Astrocyte (in vitro differentiated cells and primary cell): ENCODE results near the gene ALDH3B2. TPM values are rescaled to one million over a fixed set of nuclear protein-coding genes. Genes with fewer than 3 reads are reported as not detected.

Experiments
- DNase-seq: peaks from one replicate; pipeline ENCODE4 v3.0.0-alpha.2; 2010; ENCODE audit warnings: low read depth
- FAIRE-seq: peaks from 2 replicates; lab custom pipeline; 2011; peaks lifted over from hg19 to GRCh38; lab: Jason Lieb, UNC
- H2AFZ ChIP-seq: 2 replicates; pipeline ENCODE4 v1.6.0; 2012; ENCODE audit warnings: low read depth, low read length, inconsistent platforms
- H3K27ac ChIP-seq: 2 replicates; pipeline ENCODE4 v1.5.1; 2011; ENCODE audit warnings: low read depth, low read length, inconsistent platforms
- H3K27me3 ChIP-seq: 2 replicates; pipeline ENCODE4 v1.6.0; 2011; ENCODE audit warnings: low read length, inconsistent platforms; ENCODE audit not compliant: insufficient read depth
- H3K36me3 ChIP-seq: 2 replicates; pipeline ENCODE4 v1.5.1; 2011; ENCODE audit warnings: low read length, inconsistent platforms; ENCODE audit not compliant: insufficient read depth
- H3K4me1 ChIP-seq: 2 replicates; pipeline ENCODE4 v1.5.1; 2011; ENCODE audit warnings: low read length, inconsistent platforms; ENCODE audit not compliant: insufficient read depth
- H3K4me2 ChIP-seq: 2 replicates; pipeline ENCODE4 v1.6.0; 2012; ENCODE audit warnings: low read length, inconsistent platforms
- H3K4me3 ChIP-seq: 2 replicates; pipeline ENCODE4 v1.5.1; 2011; ENCODE audit warnings: low read depth, mild to moderate bottlenecking, low read length, inconsistent platforms; ENCODE audit not compliant: insufficient read depth
- H3K79me2 ChIP-seq: 2 replicates; pipeline ENCODE4 v1.6.0; 2012; ENCODE audit warnings: mild to moderate bottlenecking, low read length, inconsistent platforms; ENCODE audit not compliant: insufficient read depth
- H3K9ac ChIP-seq: 2 replicates; pipeline ENCODE4 v1.6.0; 2012; ENCODE audit warnings: mild to moderate bottlenecking, low read length, inconsistent platforms
- H3K9me3 ChIP-seq: 2 replicates; pipeline ENCODE4 v1.5.1; 2012; ENCODE audit warnings: low read depth, mild to moderate bottlenecking, low read length, inconsistent platforms; ENCODE audit not compliant: insufficient read depth
- H4K20me1 ChIP-seq: 2 replicates; pipeline ENCODE4 v1.6.0; 2012; ENCODE audit warnings: low read length, inconsistent platforms; ENCODE audit not compliant: insufficient read depth
- H3K27ac Mint-ChIP-seq: one replicate; pipeline ENCODE4 v1.8.0; 2021; ENCODE audit warnings: mild to moderate bottlenecking, mixed read lengths; ENCODE audit not compliant: unreplicated experiment
- H3K27me3 Mint-ChIP-seq: one replicate; pipeline ENCODE4 v1.8.0; 2021; ENCODE audit warnings: low read depth, mixed read lengths; ENCODE audit not compliant: unreplicated experiment
- H3K36me3 Mint-ChIP-seq: one replicate; pipeline ENCODE4 v1.8.0; 2021; ENCODE audit warnings: low read depth, mixed read lengths; ENCODE audit not compliant: unreplicated experiment
- H3K4me1 Mint-ChIP-seq: one replicate; pipeline ENCODE4 v1.8.0; 2021; ENCODE audit warnings: low read depth, mixed read lengths; ENCODE audit not compliant: unreplicated experiment
- H3K4me3 Mint-ChIP-seq: one replicate; pipeline ENCODE4 v1.8.0; 2021; ENCODE audit warnings: mild to moderate bottlenecking, moderate library complexity, mixed read lengths; ENCODE audit not compliant: unreplicated experiment
- H3K9me3 Mint-ChIP-seq: one replicate; pipeline ENCODE4 v1.8.0; 2021; ENCODE audit warnings: mild to moderate bottlenecking, mixed read lengths; ENCODE audit not compliant: unreplicated experiment
- EZH2 ChIP-seq: IDR thresholded peaks from 2 replicates; pipeline ENCODE4 v1.6.1; 2012; ENCODE audit warnings: mild to moderate bottlenecking, low read length, inconsistent platforms; ENCODE audit not compliant: insufficient read depth
- total RNA-seq: library from RNA; stranded (reverse); gene quantifications from 2 replicates; pipeline ENCODE4 v1.2.1, GENCODE V29; 2021
- TF ChIP-seq, protein P1 (sequence below): IDR thresholded peaks from 2 replicates; pipeline ENCODE4 v1.5.1; 2011; ENCODE audit warnings: low read depth, mild to moderate bottlenecking, inconsistent platforms, low read length, moderate library complexity; ENCODE audit not compliant: insufficient read depth

ALDH3B2 gene
- total RNA-seq, 1 donor from 2014 or later, result not detected

DNA sequence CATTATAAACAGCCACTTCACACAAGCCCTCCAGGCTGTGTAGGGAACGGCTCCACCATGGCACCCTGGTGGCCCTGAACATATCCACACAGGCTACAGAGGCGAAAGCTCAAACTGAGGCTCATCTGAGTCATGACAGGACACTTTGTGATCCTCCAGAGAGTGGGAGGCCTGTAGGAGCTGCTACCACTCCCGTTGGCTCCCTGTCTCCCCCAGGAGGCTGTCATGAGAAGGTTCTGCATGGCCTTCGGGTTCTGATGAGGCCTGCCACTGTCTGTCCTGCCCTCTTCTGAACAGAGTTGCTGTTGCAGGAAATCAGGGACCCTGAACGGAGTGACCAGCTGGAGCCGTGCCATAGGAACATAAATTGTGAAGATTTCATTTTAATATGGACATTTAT lies 23.8 kb upstream of the ALDH3B2 start:
- no peak for TF ChIP-seq EZH2
- TF ChIP-seq, protein P1, sequence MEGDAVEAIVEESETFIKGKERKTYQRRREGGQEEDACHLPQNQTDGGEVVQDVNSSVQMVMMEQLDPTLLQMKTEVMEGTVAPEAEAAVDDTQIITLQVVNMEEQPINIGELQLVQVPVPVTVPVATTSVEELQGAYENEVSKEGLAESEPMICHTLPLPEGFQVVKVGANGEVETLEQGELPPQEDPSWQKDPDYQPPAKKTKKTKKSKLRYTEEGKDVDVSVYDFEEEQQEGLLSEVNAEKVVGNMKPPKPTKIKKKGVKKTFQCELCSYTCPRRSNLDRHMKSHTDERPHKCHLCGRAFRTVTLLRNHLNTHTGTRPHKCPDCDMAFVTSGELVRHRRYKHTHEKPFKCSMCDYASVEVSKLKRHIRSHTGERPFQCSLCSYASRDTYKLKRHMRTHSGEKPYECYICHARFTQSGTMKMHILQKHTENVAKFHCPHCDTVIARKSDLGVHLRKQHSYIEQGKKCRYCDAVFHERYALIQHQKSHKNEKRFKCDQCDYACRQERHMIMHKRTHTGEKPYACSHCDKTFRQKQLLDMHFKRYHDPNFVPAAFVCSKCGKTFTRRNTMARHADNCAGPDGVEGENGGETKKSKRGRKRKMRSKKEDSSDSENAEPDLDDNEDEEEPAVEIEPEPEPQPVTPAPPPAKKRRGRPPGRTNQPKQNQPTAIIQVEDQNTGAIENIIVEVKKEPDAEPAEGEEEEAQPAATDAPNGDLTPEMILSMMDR, result no peak
- peaks cover 3% of the 10 kb centered on the region for H3K4me1 ChIP-seq
- H3K4me3 ChIP-seq, result no peak overlapping the region
- Mint-ChIP-seq H3K4me1 (no peaks in the 10 kb centered on the region), H3K4me3 (no peak overlapping the region), H3K27ac (no peak overlapping the region), H3K27me3 (peaks cover 15% of the 10 kb centered on the region), H3K9me3 (peaks cover 24% of the 10 kb centered on the region), H3K36me3 (no peaks in the 10 kb centered on the region)
- no peaks in the 10 kb centered on the region for H3K27me3 ChIP-seq
- no peak for FAIRE-seq
- H2AFZ ChIP-seq, result no peak overlapping the region
- H4K20me1 ChIP-seq, result no peaks in the 10 kb centered on the region
- no peak for DNase-seq
- H3K9me3 ChIP-seq, result no peaks in the 10 kb centered on the region
- H3K79me2 ChIP-seq, result no peaks in the 10 kb centered on the region
- H3K4me2 ChIP-seq, result no peak overlapping the region
- no peak overlapping the region for H3K9ac ChIP-seq
- no peaks in the 10 kb centered on the region for H3K36me3 ChIP-seq
- H3K27ac ChIP-seq, result no peak overlapping the region

DNA sequence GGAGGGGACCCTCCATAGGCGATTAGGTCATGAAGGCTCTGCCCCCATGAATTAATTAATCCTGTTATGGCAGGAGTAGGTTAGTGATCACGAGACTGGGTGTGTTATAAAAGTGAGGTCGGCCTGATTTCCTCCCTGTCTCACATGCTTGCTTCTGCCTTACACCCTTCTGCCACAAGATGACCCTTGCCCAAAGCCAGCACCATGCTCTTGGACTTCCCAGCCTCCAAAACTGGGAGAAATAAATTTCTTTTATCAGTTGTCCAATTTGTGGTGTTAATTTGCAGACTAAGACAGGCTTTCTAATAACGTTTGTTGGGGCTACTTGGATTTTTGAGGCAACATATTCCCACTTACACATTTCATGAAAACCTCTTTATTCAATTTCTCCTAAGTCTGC lies 23.4 kb upstream of the ALDH3B2 start:
- no peaks in the 10 kb centered on the region for H3K4me1 Mint-ChIP-seq
- H3K4me2 ChIP-seq, result no peak overlapping the region
- H4K20me1 ChIP-seq, result no peaks in the 10 kb centered on the region
- DNase-seq (no peak), FAIRE-seq (no peak)
- H3K4me3 ChIP-seq, result no peak overlapping the region
- H3K79me2 ChIP-seq, result no peaks in the 10 kb centered on the region
- TF ChIP-seq, protein P1, result no peak
- TF ChIP-seq EZH2, result no peak
- no peak overlapping the region for H3K9ac ChIP-seq
- no peaks in the 10 kb centered on the region for H3K9me3 ChIP-seq
- H3K9me3 Mint-ChIP-seq, result peaks cover 24% of the 10 kb centered on the region
- H3K27ac ChIP-seq, result no peak overlapping the region
- H3K27me3 ChIP-seq, result no peaks in the 10 kb centered on the region
- H3K4me3 Mint-ChIP-seq, result no peak overlapping the region
- no peak overlapping the region for H3K27ac Mint-ChIP-seq
- H3K27me3 Mint-ChIP-seq, result peaks cover 11% of the 10 kb centered on the region
- no peaks in the 10 kb centered on the region for H3K36me3 Mint-ChIP-seq
- H3K36me3 ChIP-seq, result no peaks in the 10 kb centered on the region
- H2AFZ ChIP-seq, result no peak overlapping the region
- H3K4me1 ChIP-seq, result peaks cover 3% of the 10 kb centered on the region

DNA sequence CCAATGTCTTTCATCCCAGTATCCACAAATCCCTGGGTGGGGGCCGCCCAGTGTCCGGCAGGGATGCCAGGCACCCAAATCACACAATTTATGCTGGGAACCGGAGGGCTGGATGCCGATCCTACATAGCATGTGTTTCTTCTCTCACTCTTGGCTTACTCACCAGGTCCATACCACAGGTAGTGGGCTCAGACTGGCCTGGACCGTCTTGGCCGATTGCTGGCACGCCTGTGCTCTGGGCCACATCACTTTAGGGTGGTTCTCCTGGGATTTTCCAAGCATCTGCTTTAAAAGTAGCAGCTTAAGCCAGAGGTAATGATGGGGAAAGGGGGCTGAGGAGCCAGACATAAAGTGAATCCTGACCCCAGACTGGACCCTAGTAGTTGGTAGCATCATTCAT lies 22.6 kb upstream of the ALDH3B2 start:
- H4K20me1 ChIP-seq, result no peaks in the 10 kb centered on the region
- no peak overlapping the region for H2AFZ ChIP-seq
- Mint-ChIP-seq H3K9me3 (peaks cover 24% of the 10 kb centered on the region), H3K36me3 (no peaks in the 10 kb centered on the region), H3K27me3 (peaks cover 8% of the 10 kb centered on the region), H3K4me1 (no peaks in the 10 kb centered on the region), H3K4me3 (no peak overlapping the region), H3K27ac (no peak overlapping the region)
- H3K4me1 ChIP-seq, result peaks cover 3% of the 10 kb centered on the region
- no peaks in the 10 kb centered on the region for H3K36me3 ChIP-seq
- TF ChIP-seq EZH2, result no peak
- TF ChIP-seq, protein P1, result no peak
- H3K4me2 ChIP-seq, result no peak overlapping the region
- no peak overlapping the region for H3K9ac ChIP-seq
- no peak overlapping the region for H3K4me3 ChIP-seq
- no peak for DNase-seq
- H3K27me3 ChIP-seq, result no peaks in the 10 kb centered on the region
- H3K27ac ChIP-seq, result no peak overlapping the region
- H3K9me3 ChIP-seq, result no peaks in the 10 kb centered on the region
- H3K79me2 ChIP-seq, result no peaks in the 10 kb centered on the region
- no peak for FAIRE-seq
